Testis (tissue), 3 donors: ENCODE results near the gene ZNF443. TPM values are rescaled to one million over a fixed set of nuclear protein-coding genes. Genes with fewer than 3 reads are reported as not detected.
A peak's percentile ranks its signal among the peaks of the same experiment; 100 is the strongest.
"Not testable (repeated sequence)": the region's sequence is repeated elsewhere in the genome, so short reads cannot be mapped to it uniquely, and the experiment has no call there.

Source experiments
- DNase-seq: peaks from one replicate; pipeline ENCODE4 v3.0.0-alpha.2; 2019
- H3K27ac ChIP-seq, 2 donors: fragments of 200-600 bp; sonication (generic); one replicate each; pipeline ENCODE4 v1.5.1; 2019
- H3K27me3 ChIP-seq: fragments of 200-600 bp; sonication (generic); one replicate; pipeline ENCODE4 v1.5.1; 2019
- H3K36me3 ChIP-seq: fragments of 200-600 bp; sonication (generic); one replicate; pipeline ENCODE4 v1.5.1; 2017; ENCODE audit warnings: low read depth; ENCODE audit errors: missing control alignments
- H3K4me1 ChIP-seq: fragments of 200-600 bp; sonication (generic); one replicate; pipeline ENCODE4 v1.5.1; 2019
- H3K4me3 ChIP-seq, 2 donors: fragments of 200-600 bp; sonication (generic); one replicate each; pipeline ENCODE4 v1.5.1; 2017 to 2019
- H3K9me3 ChIP-seq: fragments of 200-600 bp; sonication (generic); one replicate; pipeline ENCODE4 v1.5.1; 2017
- CTCF ChIP-seq, 3 experiments: fragments of 450-650 bp in 2 of 3; fragments of 200-600 bp in 1 of 3; sonication (generic) in 1 of 3; IDR thresholded peaks; one replicate each; pipeline ENCODE4 v1.5.1; 2016 to 2019; ENCODE audit warnings: antibody characterized with exemption in 3 of 3, mild to moderate bottlenecking in 2 of 3, moderate library complexity in 1 of 3
- POLR2A ChIP-seq: fragments of 450-650 bp; IDR thresholded peaks from one replicate; pipeline ENCODE4 v1.6.1; 2017; ENCODE audit warnings: antibody characterized with exemption, mild to moderate bottlenecking, moderate library complexity
- WGBS, 2 donors: methylation state at CpG; one replicate each; pipeline ENCODE4 v1.1.5; 2018; 5-methylcytosine and 5-hydroxymethylcytosine counted together
- intact Hi-C: fragments of 100-400 bp; cut with DNase I; formaldehyde crosslinking; loops from one replicate; pipeline ENCODE4 v1.15.1; 2023; ENCODE audit warnings: low total_unique reads
- polyA plus RNA-seq: library from polyadenylated mRNA; stranded (reverse); fragments of 350-450 nt; fragmentation: Illumina TruSeq; extraction: RNeasy Lipid Tissue Mini Kit (QIAGEN cat#74804); gene quantifications from one replicate; pipeline ENCODE4 v1.2.3, GENCODE V29; 2014; ENCODE audit warnings: low read depth, low replicate concordance; ENCODE audit not compliant: insufficient read depth
- total RNA-seq, 2 donors: library from RNA; depleted of rRNA; stranded (reverse); fragments of >200 nt; gene quantifications; one replicate each; pipeline ENCODE4 v1.2.3, GENCODE V29; 2016

ZNF443 gene
- total and polyA plus RNA-seq, 3 donors from 2014 or later: 2.2 to 5.0 (median 4.1) TPM

- intact Hi-C loops: no loop called here
- DNase-seq: no peak
- H3K36me3 ChIP-seq: no peaks in the 10 kb centered on the region
- no peak overlapping the region for H3K27ac ChIP-seq
- no peaks in the 10 kb centered on the region for H3K4me1 ChIP-seq
- WGBS, 2 donors: 62 to 100% methylated on average over 2 of the region's 2 CpGs
- no peak overlapping the region for H3K4me3 ChIP-seq
- TF ChIP-seq CTCF (IDR thresholded peaks at IDR 0.05) (no peak), POLR2A (no peak)
- no peaks in the 10 kb centered on the region for H3K27me3 ChIP-seq
- H3K9me3 ChIP-seq: no peaks in the 10 kb centered on the region
Observed at GRCh38 chr19:12448808-12449207, 8.0 kb upstream of the ZNF443 start.

DNA sequence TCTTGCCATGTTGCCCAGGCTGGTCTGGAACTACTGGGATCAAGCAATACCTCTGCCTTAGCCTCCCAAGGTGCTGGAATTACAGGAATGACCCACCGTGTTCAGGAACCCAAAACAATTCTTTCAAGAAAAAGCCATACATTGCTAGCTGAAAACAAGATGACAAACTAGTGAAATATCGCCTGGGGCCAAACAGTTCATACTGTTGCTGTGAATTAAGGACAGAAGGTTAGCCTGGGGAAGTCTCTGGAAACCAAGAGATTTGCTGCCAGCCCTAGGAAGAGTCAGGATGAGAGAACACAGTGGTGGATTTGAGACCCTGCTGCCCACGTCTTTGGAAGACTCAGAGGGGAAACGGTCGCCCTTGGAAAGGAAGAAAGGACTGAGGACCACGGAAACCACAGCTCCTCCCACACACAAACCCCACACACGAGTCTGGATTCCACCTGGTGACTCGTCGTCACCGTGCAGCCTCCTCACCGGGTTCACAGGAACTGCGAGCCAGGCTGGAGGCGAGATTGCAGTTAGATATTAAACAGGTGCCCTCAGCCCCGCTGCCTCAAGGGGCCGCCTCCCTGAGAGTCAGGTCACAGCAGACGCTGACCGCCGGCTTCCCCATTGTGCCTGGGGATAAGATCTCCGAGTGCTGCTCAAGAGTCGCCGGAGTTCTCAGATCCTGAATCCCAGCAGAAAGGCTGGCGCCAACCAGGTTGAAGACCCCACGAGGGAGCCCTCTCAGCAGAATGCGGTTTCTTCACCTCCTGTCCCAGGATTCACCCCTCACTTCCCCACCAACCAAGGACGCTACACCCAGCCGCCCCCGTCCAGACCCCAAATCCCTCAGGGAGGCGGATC, 908 bp downstream of the ZNF443 start:
- H3K27me3 ChIP-seq, H3K36me3 ChIP-seq, intact Hi-C loops, H3K9me3 ChIP-seq, H3K4me1 ChIP-seq: not testable (repeated sequence)
- peak overlapping the region; percentile 71 to 82 for H3K4me3 ChIP-seq
- H3K27ac ChIP-seq: peak overlapping the region; percentile 63 to 72
- DNase-seq: peak; percentile 19
- 1 to 3% methylated on average over 13 to 19 of the region's 28 CpGs for WGBS, 2 donors

DNA sequence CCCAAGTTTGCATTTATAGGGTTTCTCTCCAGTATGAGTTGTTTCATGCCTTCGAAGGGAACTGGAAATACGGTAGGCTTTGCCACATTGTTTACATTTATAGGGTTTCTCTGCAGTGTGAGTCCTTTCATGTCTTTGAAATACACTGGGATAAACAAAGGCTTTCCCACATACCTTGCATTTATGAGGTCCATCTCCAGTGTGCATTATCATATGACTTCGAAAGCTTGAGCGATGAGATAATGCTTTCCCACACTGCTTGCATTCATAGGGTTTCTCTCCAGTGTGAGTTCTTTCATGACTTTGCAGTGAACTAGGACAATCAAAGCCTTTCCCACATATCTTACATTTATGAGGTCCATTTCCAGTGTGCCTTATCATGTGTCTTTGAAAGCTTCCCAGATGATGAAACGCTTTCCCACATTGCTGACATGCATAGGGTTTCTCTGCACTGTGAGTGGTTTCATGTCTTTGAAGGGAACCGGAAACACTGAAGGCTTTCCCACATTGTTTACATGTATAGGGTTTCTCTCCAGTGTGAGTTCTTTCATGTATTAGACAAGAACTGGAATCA, 10.0 kb downstream of the ZNF443 start:
- intact Hi-C loops: not testable (repeated sequence)
- WGBS, 2 donors: 96 to 98% methylated on average over 6 of the region's 6 CpGs

GRCh38 chr19:12425888-12426274, 14.9 kb downstream of the ZNF443 start:
- intact Hi-C loops: no loop called here
- H3K27me3 ChIP-seq: no peaks in the 10 kb centered on the region
- no peaks in the 10 kb centered on the region for H3K9me3 ChIP-seq
- no peak overlapping the region for H3K27ac ChIP-seq
- no peak overlapping the region for H3K4me3 ChIP-seq
- no peak for DNase-seq
- TF ChIP-seq POLR2A (no peak), CTCF (IDR thresholded peaks at IDR 0.05) (no peak)
- no peaks in the 10 kb centered on the region for H3K4me1 ChIP-seq
- WGBS, 2 donors: 96 to 100% methylated on average over 4 of the region's 4 CpGs
- H3K36me3 ChIP-seq: no peaks in the 10 kb centered on the region

More for the DNA sequence above, 10.0 kb downstream of the ZNF443 start:
- not testable (repeated sequence) for H3K27ac ChIP-seq, DNase-seq, H3K9me3 ChIP-seq, H3K36me3 ChIP-seq, H3K4me3 ChIP-seq, H3K27me3 ChIP-seq, H3K4me1 ChIP-seq

DNA sequence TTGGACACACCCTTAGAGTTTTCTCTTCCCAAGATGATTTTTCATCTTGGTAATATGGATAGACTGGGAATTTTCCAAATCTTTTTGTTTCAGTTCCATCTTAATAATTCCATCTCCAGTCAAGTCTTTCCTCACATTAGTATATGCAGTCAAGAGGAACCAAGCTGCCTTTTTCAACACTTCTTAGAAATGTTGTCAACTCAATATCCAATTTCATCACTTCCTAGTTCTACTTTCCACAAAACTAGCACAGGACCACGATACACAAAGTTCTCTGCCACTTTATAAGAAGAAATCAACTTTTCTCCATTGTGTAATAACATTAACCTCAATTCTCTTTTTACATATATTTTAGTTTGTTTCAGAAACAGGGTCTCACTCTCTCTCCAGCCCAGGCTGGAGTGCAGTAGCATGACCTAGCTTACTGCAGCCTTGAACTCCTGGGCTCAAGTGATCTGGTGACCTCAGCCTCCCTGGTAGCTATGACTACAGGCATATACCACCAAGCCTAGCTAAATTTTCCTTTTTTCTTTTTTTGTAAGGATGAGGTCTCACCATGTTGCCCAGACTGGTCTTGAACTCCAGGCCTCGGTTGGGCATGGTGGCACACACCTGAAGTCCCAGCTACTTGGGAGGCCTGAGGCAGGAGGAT, 15.5 kb downstream of the ZNF443 start:
- no peak for DNase-seq
- H3K27me3 ChIP-seq: no peaks in the 10 kb centered on the region
- H3K4me1 ChIP-seq: no peaks in the 10 kb centered on the region
- H3K27ac ChIP-seq: no peak overlapping the region
- H3K36me3 ChIP-seq: no peaks in the 10 kb centered on the region
- TF ChIP-seq CTCF (IDR thresholded peaks at IDR 0.05) (no peak), POLR2A (no peak)
- 100% methylated on average over 2 of the region's 2 CpGs for WGBS, 2 donors
- H3K4me3 ChIP-seq: no peak overlapping the region
- H3K9me3 ChIP-seq: no peaks in the 10 kb centered on the region
- intact Hi-C loops: no loop called here

- intact Hi-C loops, H3K9me3 ChIP-seq, H3K4me1 ChIP-seq, H3K4me3 ChIP-seq, H3K36me3 ChIP-seq, H3K27me3 ChIP-seq, H3K27ac ChIP-seq, DNase-seq: not testable (repeated sequence)
- WGBS, 2 donors: 91 to 96% methylated on average over 5 of the region's 5 CpGs
Observed at GRCh38 chr19:12417273-12417672, 23.5 kb downstream of the ZNF443 start.
